ENCODE data around the gene PGS1. TPM values are rescaled to one million over a fixed set of nuclear protein-coding genes. Genes with fewer than 3 reads are reported as not detected.

PGS1 gene
- total RNA-seq, 1 donor from 2014 or later = 85.5 TPM

DNA sequence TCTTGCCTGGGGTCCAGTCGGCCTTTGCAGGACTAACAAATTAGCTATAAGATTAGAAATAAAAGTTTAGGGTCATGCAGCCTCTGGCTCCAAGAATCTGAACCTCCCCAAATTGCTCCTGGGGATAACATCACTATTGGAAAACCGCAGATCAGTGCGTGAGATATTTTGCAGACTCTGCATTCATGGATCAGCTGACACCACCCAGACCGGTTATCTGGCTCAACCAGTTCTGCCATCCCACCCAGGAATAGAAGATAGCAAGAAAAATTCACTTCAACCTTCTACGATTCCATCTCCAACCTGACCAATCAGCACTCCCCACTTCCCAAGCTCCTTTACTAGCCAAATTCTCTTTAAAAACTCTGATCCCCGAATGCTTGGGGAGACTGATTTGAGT lies 4.3 kb upstream of the PGS1 start:
- H3K4me3 Mint-ChIP-seq (ENCODE audit: unreplicated experiment) = peak overlapping the region; percentile 74
- no peaks in the 10 kb centered on the region for H3K9me3 Mint-ChIP-seq (ENCODE audit: unreplicated experiment)
- TF ChIP-seq, protein P1, sequence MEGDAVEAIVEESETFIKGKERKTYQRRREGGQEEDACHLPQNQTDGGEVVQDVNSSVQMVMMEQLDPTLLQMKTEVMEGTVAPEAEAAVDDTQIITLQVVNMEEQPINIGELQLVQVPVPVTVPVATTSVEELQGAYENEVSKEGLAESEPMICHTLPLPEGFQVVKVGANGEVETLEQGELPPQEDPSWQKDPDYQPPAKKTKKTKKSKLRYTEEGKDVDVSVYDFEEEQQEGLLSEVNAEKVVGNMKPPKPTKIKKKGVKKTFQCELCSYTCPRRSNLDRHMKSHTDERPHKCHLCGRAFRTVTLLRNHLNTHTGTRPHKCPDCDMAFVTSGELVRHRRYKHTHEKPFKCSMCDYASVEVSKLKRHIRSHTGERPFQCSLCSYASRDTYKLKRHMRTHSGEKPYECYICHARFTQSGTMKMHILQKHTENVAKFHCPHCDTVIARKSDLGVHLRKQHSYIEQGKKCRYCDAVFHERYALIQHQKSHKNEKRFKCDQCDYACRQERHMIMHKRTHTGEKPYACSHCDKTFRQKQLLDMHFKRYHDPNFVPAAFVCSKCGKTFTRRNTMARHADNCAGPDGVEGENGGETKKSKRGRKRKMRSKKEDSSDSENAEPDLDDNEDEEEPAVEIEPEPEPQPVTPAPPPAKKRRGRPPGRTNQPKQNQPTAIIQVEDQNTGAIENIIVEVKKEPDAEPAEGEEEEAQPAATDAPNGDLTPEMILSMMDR (IDR thresholded peaks at IDR 0.05; ENCODE audit: unreplicated experiment) = no peak
- no peak for DNase-seq (ENCODE audit: low spot score)
- H3K36me3 Mint-ChIP-seq (ENCODE audit: low read depth, unreplicated experiment) = no peaks in the 10 kb centered on the region
- peaks cover 53% of the 10 kb centered on the region for H3K4me1 Mint-ChIP-seq (ENCODE audit: unreplicated experiment)
- H3K27me3 Mint-ChIP-seq (ENCODE audit: unreplicated experiment) = peaks cover 3% of the 10 kb centered on the region
- peak overlapping the region; percentile 100 for H3K27ac Mint-ChIP-seq (ENCODE audit: unreplicated experiment)

DNA sequence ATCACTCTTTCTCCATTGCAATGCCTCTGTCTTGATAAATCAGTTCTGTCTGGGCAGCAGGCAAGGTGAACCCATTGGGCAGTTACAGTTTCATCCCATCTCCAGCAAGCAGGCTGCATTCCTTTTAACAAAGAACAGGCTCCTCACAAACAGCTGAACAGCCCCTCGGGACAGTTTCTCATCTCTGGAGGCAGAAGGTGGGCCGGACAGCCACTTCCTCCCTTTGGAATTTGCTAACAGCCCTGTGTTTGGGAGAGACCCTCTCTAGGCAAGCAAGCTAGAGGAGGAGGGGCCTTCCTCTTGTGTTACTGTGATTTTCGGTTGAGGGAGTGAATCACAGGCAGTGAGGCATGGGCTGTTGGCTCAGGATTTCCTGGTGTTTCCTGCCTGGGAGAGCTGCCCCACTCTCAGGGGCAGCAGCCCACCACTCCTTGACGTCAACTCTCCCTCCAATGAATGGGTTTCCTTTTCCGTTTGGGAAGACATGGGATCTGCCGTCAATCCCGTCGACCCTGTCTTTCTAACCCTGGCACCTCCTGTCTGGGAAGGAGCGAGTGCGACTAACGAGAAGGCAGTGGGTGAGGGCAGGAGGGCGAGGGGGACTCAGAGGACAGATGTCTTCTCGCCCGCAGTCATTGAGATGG lies 3.7 kb upstream of the PGS1 start:
- TF ChIP-seq, protein P1 (IDR thresholded peaks at IDR 0.05; ENCODE audit: unreplicated experiment) = no peak
- peak; percentile 72 for DNase-seq (ENCODE audit: low spot score)
- H3K4me1 Mint-ChIP-seq (ENCODE audit: unreplicated experiment) = peaks cover 55% of the 10 kb centered on the region
- peak overlapping the region; percentile 100 for H3K27ac Mint-ChIP-seq (ENCODE audit: unreplicated experiment)
- peaks cover 3% of the 10 kb centered on the region for H3K27me3 Mint-ChIP-seq (ENCODE audit: unreplicated experiment)
- no peaks in the 10 kb centered on the region for H3K9me3 Mint-ChIP-seq (ENCODE audit: unreplicated experiment)
- no peaks in the 10 kb centered on the region for H3K36me3 Mint-ChIP-seq (ENCODE audit: low read depth, unreplicated experiment)
- H3K4me3 Mint-ChIP-seq (ENCODE audit: unreplicated experiment) = peak overlapping the region; percentile 74

DNA sequence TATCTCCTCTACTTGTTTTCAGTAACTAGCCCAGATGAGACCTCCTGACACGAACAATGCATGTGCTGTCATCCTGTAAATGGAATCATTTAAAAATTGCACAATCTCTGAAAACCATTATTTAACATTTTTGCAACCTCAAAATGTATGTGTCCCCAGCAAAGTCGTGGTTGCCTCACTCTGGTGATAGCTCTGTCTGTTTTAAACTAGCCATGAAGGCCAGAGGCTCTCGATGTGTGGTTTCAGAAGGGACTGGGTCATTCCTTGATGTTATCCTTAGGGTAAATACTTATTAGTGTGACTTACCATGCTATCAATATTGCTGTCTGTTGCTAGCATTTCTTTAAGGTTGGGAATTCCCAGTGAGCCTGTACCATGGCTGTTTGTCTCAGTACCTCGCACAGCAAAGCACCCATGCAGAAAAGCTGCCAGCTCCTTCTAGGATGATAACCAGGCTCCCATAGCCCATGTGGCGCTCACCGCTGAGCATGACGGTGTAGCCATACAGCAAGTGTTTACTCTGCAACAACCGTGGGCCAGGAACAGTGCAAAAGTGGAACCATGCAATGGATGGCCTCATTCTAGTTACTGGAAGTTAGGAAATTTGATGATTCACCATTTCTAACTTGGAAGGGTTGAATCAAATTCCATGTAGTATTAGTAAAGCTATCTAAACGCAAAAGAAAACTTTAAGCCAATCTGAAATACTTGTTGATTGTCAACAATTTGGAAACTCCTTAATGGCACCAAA lies 2.9 kb upstream of the PGS1 start:
- Mint-ChIP-seq H3K4me3 (ENCODE audit: unreplicated experiment) (no peak overlapping the region), H3K4me1 (ENCODE audit: unreplicated experiment) (peaks cover 57% of the 10 kb centered on the region), H3K9me3 (ENCODE audit: unreplicated experiment) (no peaks in the 10 kb centered on the region), H3K27me3 (ENCODE audit: unreplicated experiment) (peaks cover 3% of the 10 kb centered on the region), H3K36me3 (ENCODE audit: low read depth, unreplicated experiment) (peaks cover 6% of the 10 kb centered on the region), H3K27ac (ENCODE audit: unreplicated experiment) (peak overlapping the region; percentile 100)
- DNase-seq (ENCODE audit: low spot score) = no peak
- TF ChIP-seq, protein P1 (IDR thresholded peaks at IDR 0.05; ENCODE audit: unreplicated experiment) = no peak

DNA sequence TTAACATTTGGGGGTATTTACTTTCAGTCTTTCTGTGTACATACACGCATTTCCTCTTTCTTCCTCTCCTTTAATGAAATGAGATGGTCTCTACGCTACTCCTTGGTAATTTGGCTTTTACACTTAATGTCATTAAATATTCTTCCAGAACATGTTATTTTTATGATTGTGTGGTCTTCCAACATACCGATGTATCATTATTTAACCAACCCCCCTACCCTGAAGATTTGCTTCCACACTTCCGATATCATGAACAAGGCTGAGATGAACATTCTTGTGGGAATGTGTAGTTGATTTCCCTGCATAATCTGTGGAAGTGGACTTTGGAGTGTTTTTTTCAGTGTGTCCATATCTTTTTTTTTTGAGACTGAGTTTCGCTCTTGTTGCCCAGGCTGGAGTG lies 2.3 kb upstream of the PGS1 start:
- H3K27ac Mint-ChIP-seq (ENCODE audit: unreplicated experiment) = peak overlapping the region; percentile 81
- H3K4me1 Mint-ChIP-seq (ENCODE audit: unreplicated experiment) = peaks cover 62% of the 10 kb centered on the region
- no peaks in the 10 kb centered on the region for H3K9me3 Mint-ChIP-seq (ENCODE audit: unreplicated experiment)
- TF ChIP-seq, protein P1 (IDR thresholded peaks at IDR 0.05; ENCODE audit: unreplicated experiment) = no peak
- H3K36me3 Mint-ChIP-seq (ENCODE audit: low read depth, unreplicated experiment) = peaks cover 7% of the 10 kb centered on the region
- H3K27me3 Mint-ChIP-seq (ENCODE audit: unreplicated experiment) = peaks cover 3% of the 10 kb centered on the region
- no peak overlapping the region for H3K4me3 Mint-ChIP-seq (ENCODE audit: unreplicated experiment)
- DNase-seq (ENCODE audit: low spot score) = no peak

DNA sequence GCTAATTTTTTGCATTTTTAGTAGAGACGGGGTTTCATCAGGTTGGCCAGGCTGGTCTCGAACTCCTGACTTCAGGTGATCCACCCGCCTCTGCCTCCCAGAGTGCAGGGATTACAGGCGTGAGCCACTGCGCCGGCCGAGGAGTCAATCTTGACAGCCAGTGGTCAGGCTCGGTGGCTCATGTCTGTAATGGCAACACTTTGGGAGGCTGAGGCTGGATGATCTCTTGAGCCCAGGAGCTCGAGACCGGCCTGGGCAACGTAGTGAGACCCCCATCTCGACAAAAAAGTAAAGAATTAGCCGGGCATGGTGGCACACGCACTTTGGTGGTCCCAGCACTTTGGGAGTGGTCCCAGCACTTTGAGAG lies 608 bp upstream of the PGS1 start:
- no peak overlapping the region for H3K4me3 Mint-ChIP-seq (ENCODE audit: unreplicated experiment)
- H3K27me3 Mint-ChIP-seq (ENCODE audit: unreplicated experiment) = peaks cover 3% of the 10 kb centered on the region
- DNase-seq (ENCODE audit: low spot score) = no peak
- peaks cover 69% of the 10 kb centered on the region for H3K4me1 Mint-ChIP-seq (ENCODE audit: unreplicated experiment)
- TF ChIP-seq, protein P1 (IDR thresholded peaks at IDR 0.05; ENCODE audit: unreplicated experiment) = no peak
- peaks cover 19% of the 10 kb centered on the region for H3K36me3 Mint-ChIP-seq (ENCODE audit: low read depth, unreplicated experiment)
- peak overlapping the region; percentile 42 for H3K27ac Mint-ChIP-seq (ENCODE audit: unreplicated experiment)
- H3K9me3 Mint-ChIP-seq (ENCODE audit: unreplicated experiment) = no peaks in the 10 kb centered on the region

All from endothelial cell (in vitro differentiated cells).